ENCODE results near the gene QRSL1. TPM values are rescaled to one million over a fixed set of nuclear protein-coding genes. Genes with fewer than 3 reads are reported as not detected.

Gene QRSL1
- polyA plus RNA-seq, 1 donor from 2014 or later = 20.0 TPM

DNA sequence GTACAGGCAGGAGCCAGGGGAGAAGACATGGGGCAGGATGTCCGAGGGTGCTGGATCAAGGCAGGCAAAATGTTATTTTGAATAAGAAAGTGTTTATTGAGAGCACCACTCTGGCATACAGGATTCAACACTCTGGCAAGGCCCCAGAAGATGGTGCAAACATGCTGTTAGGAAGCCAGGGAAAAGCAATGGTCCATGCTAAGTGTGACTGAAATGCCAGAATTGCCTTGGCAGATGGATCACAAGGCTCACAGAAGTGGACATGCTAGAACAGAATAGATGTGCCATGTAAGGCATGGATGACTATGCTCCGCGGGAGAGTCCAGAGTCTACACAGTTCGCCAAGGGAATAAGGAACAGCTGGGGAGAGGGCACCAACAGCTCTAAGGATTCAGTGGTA lies 54.6 kb downstream of the QRSL1 start:
- Histone ChIP-seq H3K9me2 (ENCODE audit: insufficient read depth, low read length) (no peaks in the 10 kb centered on the region), H3K4me2 (ENCODE audit: low read length) (no peak overlapping the region), H3K27ac (ENCODE audit: low read length) (no peak overlapping the region), H2AFZ (ENCODE audit: low read depth, low read length) (no peak overlapping the region), H3K79me2 (replicated peaks; ENCODE audit: insufficient read depth, low read length) (no peaks in the 10 kb centered on the region), H3K4me3 (ENCODE audit: low read length) (no peak overlapping the region), H3K9me3 (ENCODE audit: low read length) (no peaks in the 10 kb centered on the region), H4K20me1 (ENCODE audit: insufficient read depth) (no peaks in the 10 kb centered on the region), H3K36me3 (ENCODE audit: insufficient read depth, low read length) (no peaks in the 10 kb centered on the region), H3K9ac (ENCODE audit: low read length) (no peak overlapping the region), H3F3A (ENCODE audit: insufficient read depth, low read length, poor library complexity, severe bottlenecking) (no peaks in the 10 kb centered on the region), H3K27me3 (ENCODE audit: insufficient read depth, low read depth, low read length) (no peaks in the 10 kb centered on the region)
- TF ChIP-seq, protein P1, sequence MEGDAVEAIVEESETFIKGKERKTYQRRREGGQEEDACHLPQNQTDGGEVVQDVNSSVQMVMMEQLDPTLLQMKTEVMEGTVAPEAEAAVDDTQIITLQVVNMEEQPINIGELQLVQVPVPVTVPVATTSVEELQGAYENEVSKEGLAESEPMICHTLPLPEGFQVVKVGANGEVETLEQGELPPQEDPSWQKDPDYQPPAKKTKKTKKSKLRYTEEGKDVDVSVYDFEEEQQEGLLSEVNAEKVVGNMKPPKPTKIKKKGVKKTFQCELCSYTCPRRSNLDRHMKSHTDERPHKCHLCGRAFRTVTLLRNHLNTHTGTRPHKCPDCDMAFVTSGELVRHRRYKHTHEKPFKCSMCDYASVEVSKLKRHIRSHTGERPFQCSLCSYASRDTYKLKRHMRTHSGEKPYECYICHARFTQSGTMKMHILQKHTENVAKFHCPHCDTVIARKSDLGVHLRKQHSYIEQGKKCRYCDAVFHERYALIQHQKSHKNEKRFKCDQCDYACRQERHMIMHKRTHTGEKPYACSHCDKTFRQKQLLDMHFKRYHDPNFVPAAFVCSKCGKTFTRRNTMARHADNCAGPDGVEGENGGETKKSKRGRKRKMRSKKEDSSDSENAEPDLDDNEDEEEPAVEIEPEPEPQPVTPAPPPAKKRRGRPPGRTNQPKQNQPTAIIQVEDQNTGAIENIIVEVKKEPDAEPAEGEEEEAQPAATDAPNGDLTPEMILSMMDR (IDR thresholded peaks at IDR 0.05; ENCODE audit: poor library complexity, severe bottlenecking) = no peak
- TF ChIP-seq EP300 (conservative IDR thresholded peaks at IDR 0.05; ENCODE audit: poor library complexity, severe bottlenecking) = no peak
- TF ChIP-seq EZH2 (IDR thresholded peaks at IDR 0.05; ENCODE audit: borderline replicate concordance, insufficient read depth, low read length, poor library complexity, severe bottlenecking) = no peak
- no peak for TF ChIP-seq TAF1 (IDR thresholded peaks at IDR 0.05; ENCODE audit: low read depth)
- no peak for TF ChIP-seq RAD21 (conservative IDR thresholded peaks at IDR 0.05)
- TF ChIP-seq, protein P2, sequence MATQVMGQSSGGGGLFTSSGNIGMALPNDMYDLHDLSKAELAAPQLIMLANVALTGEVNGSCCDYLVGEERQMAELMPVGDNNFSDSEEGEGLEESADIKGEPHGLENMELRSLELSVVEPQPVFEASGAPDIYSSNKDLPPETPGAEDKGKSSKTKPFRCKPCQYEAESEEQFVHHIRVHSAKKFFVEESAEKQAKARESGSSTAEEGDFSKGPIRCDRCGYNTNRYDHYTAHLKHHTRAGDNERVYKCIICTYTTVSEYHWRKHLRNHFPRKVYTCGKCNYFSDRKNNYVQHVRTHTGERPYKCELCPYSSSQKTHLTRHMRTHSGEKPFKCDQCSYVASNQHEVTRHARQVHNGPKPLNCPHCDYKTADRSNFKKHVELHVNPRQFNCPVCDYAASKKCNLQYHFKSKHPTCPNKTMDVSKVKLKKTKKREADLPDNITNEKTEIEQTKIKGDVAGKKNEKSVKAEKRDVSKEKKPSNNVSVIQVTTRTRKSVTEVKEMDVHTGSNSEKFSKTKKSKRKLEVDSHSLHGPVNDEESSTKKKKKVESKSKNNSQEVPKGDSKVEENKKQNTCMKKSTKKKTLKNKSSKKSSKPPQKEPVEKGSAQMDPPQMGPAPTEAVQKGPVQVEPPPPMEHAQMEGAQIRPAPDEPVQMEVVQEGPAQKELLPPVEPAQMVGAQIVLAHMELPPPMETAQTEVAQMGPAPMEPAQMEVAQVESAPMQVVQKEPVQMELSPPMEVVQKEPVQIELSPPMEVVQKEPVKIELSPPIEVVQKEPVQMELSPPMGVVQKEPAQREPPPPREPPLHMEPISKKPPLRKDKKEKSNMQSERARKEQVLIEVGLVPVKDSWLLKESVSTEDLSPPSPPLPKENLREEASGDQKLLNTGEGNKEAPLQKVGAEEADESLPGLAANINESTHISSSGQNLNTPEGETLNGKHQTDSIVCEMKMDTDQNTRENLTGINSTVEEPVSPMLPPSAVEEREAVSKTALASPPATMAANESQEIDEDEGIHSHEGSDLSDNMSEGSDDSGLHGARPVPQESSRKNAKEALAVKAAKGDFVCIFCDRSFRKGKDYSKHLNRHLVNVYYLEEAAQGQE (IDR thresholded peaks at IDR 0.05; ENCODE audit: borderline replicate concordance) = no peak
- no peak for TF ChIP-seq POLR2AphosphoS5 (IDR thresholded peaks at IDR 0.05)
- TF ChIP-seq SMC3 (conservative IDR thresholded peaks at IDR 0.05; ENCODE audit: poor library complexity) = no peak

DNA sequence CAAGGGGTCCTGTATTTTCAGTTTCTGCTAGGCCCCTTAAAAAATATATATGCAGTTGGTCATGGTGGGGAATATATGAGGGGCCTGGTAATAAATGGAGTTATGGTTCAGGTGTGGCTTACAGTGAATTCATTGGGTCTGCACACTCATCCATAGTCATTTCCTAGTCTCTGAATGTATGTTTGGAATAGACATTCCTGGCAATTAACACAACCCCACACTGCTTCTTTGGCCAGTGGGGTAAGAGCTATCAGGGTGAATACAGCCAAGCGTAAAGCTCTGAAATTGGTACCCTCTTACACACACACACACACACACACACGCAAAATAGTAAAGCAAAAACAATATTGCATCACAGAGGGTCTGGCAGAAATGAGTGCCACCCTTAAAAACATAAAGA lies 56.5 kb downstream of the QRSL1 start:
- H3K4me3 ChIP-seq (ENCODE audit: low read length) = no peak overlapping the region
- H3K9me3 ChIP-seq (ENCODE audit: low read length) = no peaks in the 10 kb centered on the region
- H3K9ac ChIP-seq (ENCODE audit: low read length) = no peak overlapping the region
- H4K20me1 ChIP-seq (ENCODE audit: insufficient read depth) = no peaks in the 10 kb centered on the region
- no peak overlapping the region for H3K27ac ChIP-seq (ENCODE audit: low read length)
- no peaks in the 10 kb centered on the region for H3F3A ChIP-seq (ENCODE audit: insufficient read depth, low read length, poor library complexity, severe bottlenecking)
- H2AFZ ChIP-seq (ENCODE audit: low read depth, low read length) = no peak overlapping the region
- H3K79me2 ChIP-seq (replicated peaks; ENCODE audit: insufficient read depth, low read length) = no peaks in the 10 kb centered on the region
- no peaks in the 10 kb centered on the region for H3K36me3 ChIP-seq (ENCODE audit: insufficient read depth, low read length)
- TF ChIP-seq EP300 (conservative IDR thresholded peaks at IDR 0.05; ENCODE audit: poor library complexity, severe bottlenecking) = no peak
- TF ChIP-seq EZH2 (IDR thresholded peaks at IDR 0.05; ENCODE audit: borderline replicate concordance, insufficient read depth, low read length, poor library complexity, severe bottlenecking) = no peak
- TF ChIP-seq POLR2AphosphoS5 (IDR thresholded peaks at IDR 0.05) = no peak
- TF ChIP-seq, protein P1 (IDR thresholded peaks at IDR 0.05; ENCODE audit: poor library complexity, severe bottlenecking) = no peak
- TF ChIP-seq, protein P2 (IDR thresholded peaks at IDR 0.05; ENCODE audit: borderline replicate concordance) = no peak
- no peak for TF ChIP-seq SMC3 (conservative IDR thresholded peaks at IDR 0.05; ENCODE audit: poor library complexity)
- TF ChIP-seq MXI1 (conservative IDR thresholded peaks at IDR 0.05; ENCODE audit: poor library complexity, severe bottlenecking) = no peak
- no peak for TF ChIP-seq TAF1 (IDR thresholded peaks at IDR 0.05; ENCODE audit: low read depth)
- no peak for TF ChIP-seq RAD21 (conservative IDR thresholded peaks at IDR 0.05)
- H3K9me2 ChIP-seq (ENCODE audit: insufficient read depth, low read length) = no peaks in the 10 kb centered on the region
- H3K27me3 ChIP-seq (ENCODE audit: insufficient read depth, low read depth, low read length) = no peaks in the 10 kb centered on the region
- H3K4me2 ChIP-seq (ENCODE audit: low read length) = no peak overlapping the region

All from neural cell (in vitro differentiated cells).